ENCODE data around the gene SPEF1.

DNA sequence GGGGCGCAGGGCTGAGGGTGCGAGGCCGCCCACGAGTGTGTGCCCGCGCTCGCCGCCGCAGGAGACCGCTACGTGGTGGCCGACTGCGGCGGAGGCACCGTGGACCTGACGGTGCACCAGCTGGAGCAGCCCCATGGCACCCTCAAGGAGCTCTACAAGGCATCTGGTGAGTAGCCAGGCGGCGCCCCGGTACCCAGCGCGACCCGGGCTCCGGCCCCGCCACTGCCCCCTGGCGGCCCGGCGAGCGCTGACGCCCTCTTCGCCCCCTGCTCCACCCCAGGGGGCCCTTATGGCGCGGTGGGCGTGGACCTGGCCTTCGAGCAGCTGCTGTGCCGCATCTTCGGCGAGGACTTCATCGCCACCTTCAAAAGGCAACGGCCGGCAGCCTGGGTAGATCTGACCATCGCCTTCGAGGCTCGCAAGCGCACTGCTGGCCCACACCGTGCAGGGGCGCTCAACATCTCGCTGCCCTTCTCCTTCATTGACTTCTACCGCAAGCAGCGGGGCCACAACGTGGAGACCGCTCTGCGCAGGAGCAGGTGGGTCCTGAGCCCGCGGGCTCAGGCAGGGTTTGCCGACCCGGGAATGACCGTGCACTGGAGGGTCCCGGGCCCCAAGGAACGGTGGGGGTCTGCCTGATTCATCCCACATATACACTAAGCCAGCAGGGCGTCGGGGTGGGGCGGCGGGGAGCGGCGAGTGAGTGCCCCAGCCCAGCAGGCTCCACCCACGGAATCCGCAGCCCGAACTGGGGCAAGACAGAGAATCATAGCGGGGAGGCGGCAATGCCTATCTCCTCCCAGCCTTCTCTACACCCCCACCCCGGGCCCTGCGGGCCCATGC is 31.3 kb downstream of the SPEF1 start:
- TF ChIP-seq, protein P1, sequence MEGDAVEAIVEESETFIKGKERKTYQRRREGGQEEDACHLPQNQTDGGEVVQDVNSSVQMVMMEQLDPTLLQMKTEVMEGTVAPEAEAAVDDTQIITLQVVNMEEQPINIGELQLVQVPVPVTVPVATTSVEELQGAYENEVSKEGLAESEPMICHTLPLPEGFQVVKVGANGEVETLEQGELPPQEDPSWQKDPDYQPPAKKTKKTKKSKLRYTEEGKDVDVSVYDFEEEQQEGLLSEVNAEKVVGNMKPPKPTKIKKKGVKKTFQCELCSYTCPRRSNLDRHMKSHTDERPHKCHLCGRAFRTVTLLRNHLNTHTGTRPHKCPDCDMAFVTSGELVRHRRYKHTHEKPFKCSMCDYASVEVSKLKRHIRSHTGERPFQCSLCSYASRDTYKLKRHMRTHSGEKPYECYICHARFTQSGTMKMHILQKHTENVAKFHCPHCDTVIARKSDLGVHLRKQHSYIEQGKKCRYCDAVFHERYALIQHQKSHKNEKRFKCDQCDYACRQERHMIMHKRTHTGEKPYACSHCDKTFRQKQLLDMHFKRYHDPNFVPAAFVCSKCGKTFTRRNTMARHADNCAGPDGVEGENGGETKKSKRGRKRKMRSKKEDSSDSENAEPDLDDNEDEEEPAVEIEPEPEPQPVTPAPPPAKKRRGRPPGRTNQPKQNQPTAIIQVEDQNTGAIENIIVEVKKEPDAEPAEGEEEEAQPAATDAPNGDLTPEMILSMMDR (IDR thresholded peaks at IDR 0.05), result peak; percentile 30 to 75 (median 59)
- TF ChIP-seq POLR2A (IDR thresholded peaks at IDR 0.05), result no peak

All from esophagus squamous epithelium (tissue), 4 donors.